T-helper 2 cell treated with Interferon-gamma antibody and Interleukin-4, amounts not matched to agents 5 μg/mL and 100 μg/mL, for 36 hours (primary cell): ENCODE data around the gene OPRL1.

ENCODE experiments used
- DNase-seq: peaks from one replicate; pipeline ENCODE4 v3.0.0; 2021; ENCODE audit warnings: low spot score
- H3K27ac Mint-ChIP-seq: one replicate; pipeline ENCODE4 v1.8.0; 2021; ENCODE audit warnings: mild to moderate bottlenecking, mixed read lengths
- H3K27me3 Mint-ChIP-seq: one replicate; pipeline ENCODE4 v1.8.0; 2021; ENCODE audit warnings: low read depth, mixed read lengths
- H3K36me3 Mint-ChIP-seq: one replicate; pipeline ENCODE4 v1.8.0; 2021; ENCODE audit warnings: low read depth, mixed read lengths
- H3K4me1 Mint-ChIP-seq: one replicate; pipeline ENCODE4 v1.8.0; 2021; ENCODE audit warnings: low read depth, mixed read lengths
- H3K4me3 Mint-ChIP-seq: one replicate; pipeline ENCODE4 v1.8.0; 2022; ENCODE audit warnings: mild to moderate bottlenecking, moderate library complexity, mixed read lengths
- H3K9me3 Mint-ChIP-seq: one replicate; pipeline ENCODE4 v1.8.0; 2021; ENCODE audit warnings: mixed read lengths

OPRL1 gene

GRCh38 chr20:64038565-64039292 is 41.2 kb upstream of the OPRL1 start:
- Mint-ChIP-seq H3K9me3 (no peaks in the 10 kb centered on the region), H3K27me3 (no peaks in the 10 kb centered on the region), H3K4me3 (peak overlapping the region; percentile 66), H3K4me1 (peaks cover 45% of the 10 kb centered on the region), H3K27ac (peak overlapping the region; percentile 57), H3K36me3 (peaks cover 7% of the 10 kb centered on the region)
- peak; percentile 82 for DNase-seq

- Mint-ChIP-seq H3K4me3 (peak overlapping the region; percentile 66), H3K36me3 (peaks cover 5% of the 10 kb centered on the region), H3K27me3 (no peaks in the 10 kb centered on the region), H3K27ac (peak overlapping the region; percentile 63), H3K4me1 (peaks cover 42% of the 10 kb centered on the region), H3K9me3 (no peaks in the 10 kb centered on the region)
- no peak for DNase-seq
Observed at GRCh38 chr20:64039293-64040160, 40.4 kb upstream of the OPRL1 start.

GRCh38 chr20:64040231-64041039 is 39.4 kb upstream of the OPRL1 start:
- Mint-ChIP-seq H3K4me1 (peaks cover 36% of the 10 kb centered on the region), H3K27ac (peak overlapping the region; percentile 52), H3K27me3 (peaks cover 2% of the 10 kb centered on the region), H3K9me3 (no peaks in the 10 kb centered on the region), H3K4me3 (peak overlapping the region; percentile 66), H3K36me3 (peaks cover under 1% of the 10 kb centered on the region)
- DNase-seq: no peak

GRCh38 chr20:64041040-64041780 is 38.7 kb upstream of the OPRL1 start:
- Mint-ChIP-seq H3K27me3 (peaks cover 8% of the 10 kb centered on the region), H3K27ac (peak overlapping the region; percentile 63), H3K4me3 (peak overlapping the region; percentile 79), H3K9me3 (no peaks in the 10 kb centered on the region), H3K4me1 (peaks cover 36% of the 10 kb centered on the region), H3K36me3 (no peaks in the 10 kb centered on the region)
- no peak for DNase-seq

- Mint-ChIP-seq H3K4me1 (peaks cover 33% of the 10 kb centered on the region), H3K36me3 (no peaks in the 10 kb centered on the region), H3K27ac (no peak overlapping the region), H3K27me3 (peaks cover 13% of the 10 kb centered on the region), H3K9me3 (no peaks in the 10 kb centered on the region), H3K4me3 (peak overlapping the region; percentile 79)
- DNase-seq: no peak
Observed at GRCh38 chr20:64041781-64042053, 38.2 kb upstream of the OPRL1 start.

GRCh38 chr20:64042054-64042781 is 37.7 kb upstream of the OPRL1 start:
- Mint-ChIP-seq H3K27me3 (peaks cover 18% of the 10 kb centered on the region), H3K9me3 (no peaks in the 10 kb centered on the region), H3K4me1 (peaks cover 30% of the 10 kb centered on the region), H3K36me3 (no peaks in the 10 kb centered on the region), H3K27ac (peak overlapping the region; percentile 83), H3K4me3 (peak overlapping the region; percentile 79)
- no peak for DNase-seq

- no peak overlapping the region for H3K4me3 Mint-ChIP-seq
- H3K9me3 Mint-ChIP-seq: no peaks in the 10 kb centered on the region
- DNase-seq: no peak
- peak overlapping the region; percentile 0 for H3K27ac Mint-ChIP-seq
- H3K36me3 Mint-ChIP-seq: no peaks in the 10 kb centered on the region
- H3K27me3 Mint-ChIP-seq: peaks cover 25% of the 10 kb centered on the region
- peaks cover 24% of the 10 kb centered on the region for H3K4me1 Mint-ChIP-seq
Observed at GRCh38 chr20:64043768-64044167, 36.1 kb upstream of the OPRL1 start.

GRCh38 chr20:64044484-64045247 is 35.2 kb upstream of the OPRL1 start:
- peak overlapping the region; percentile 27 for H3K27ac Mint-ChIP-seq
- no peak overlapping the region for H3K4me3 Mint-ChIP-seq
- peaks cover 27% of the 10 kb centered on the region for H3K27me3 Mint-ChIP-seq
- H3K36me3 Mint-ChIP-seq: no peaks in the 10 kb centered on the region
- no peak for DNase-seq
- no peaks in the 10 kb centered on the region for H3K9me3 Mint-ChIP-seq
- peaks cover 23% of the 10 kb centered on the region for H3K4me1 Mint-ChIP-seq

GRCh38 chr20:64045346-64046011 is 34.4 kb upstream of the OPRL1 start:
- H3K4me3 Mint-ChIP-seq: no peak overlapping the region
- no peak overlapping the region for H3K27ac Mint-ChIP-seq
- no peaks in the 10 kb centered on the region for H3K36me3 Mint-ChIP-seq
- no peaks in the 10 kb centered on the region for H3K9me3 Mint-ChIP-seq
- H3K27me3 Mint-ChIP-seq: peaks cover 32% of the 10 kb centered on the region
- no peak for DNase-seq
- H3K4me1 Mint-ChIP-seq: peaks cover 18% of the 10 kb centered on the region

- no peak for DNase-seq
- H3K36me3 Mint-ChIP-seq: no peaks in the 10 kb centered on the region
- peaks cover 42% of the 10 kb centered on the region for H3K27me3 Mint-ChIP-seq
- no peak overlapping the region for H3K4me3 Mint-ChIP-seq
- peaks cover 16% of the 10 kb centered on the region for H3K4me1 Mint-ChIP-seq
- H3K9me3 Mint-ChIP-seq: no peaks in the 10 kb centered on the region
- no peak overlapping the region for H3K27ac Mint-ChIP-seq
Observed at GRCh38 chr20:64047046-64047389, 32.9 kb upstream of the OPRL1 start.

GRCh38 chr20:64047968-64048401 is 31.9 kb upstream of the OPRL1 start:
- Mint-ChIP-seq H3K9me3 (no peaks in the 10 kb centered on the region), H3K27me3 (peaks cover 43% of the 10 kb centered on the region), H3K27ac (no peak overlapping the region), H3K4me3 (no peak overlapping the region), H3K36me3 (no peaks in the 10 kb centered on the region), H3K4me1 (peaks cover 16% of the 10 kb centered on the region)
- no peak for DNase-seq

GRCh38 chr20:64048402-64049044 is 31.4 kb upstream of the OPRL1 start:
- Mint-ChIP-seq H3K9me3 (no peaks in the 10 kb centered on the region), H3K4me1 (peaks cover 15% of the 10 kb centered on the region), H3K4me3 (no peak overlapping the region), H3K36me3 (no peaks in the 10 kb centered on the region), H3K27ac (no peak overlapping the region), H3K27me3 (peaks cover 43% of the 10 kb centered on the region)
- DNase-seq: no peak
